ENCODE data around the gene NANOS3.

DNA sequence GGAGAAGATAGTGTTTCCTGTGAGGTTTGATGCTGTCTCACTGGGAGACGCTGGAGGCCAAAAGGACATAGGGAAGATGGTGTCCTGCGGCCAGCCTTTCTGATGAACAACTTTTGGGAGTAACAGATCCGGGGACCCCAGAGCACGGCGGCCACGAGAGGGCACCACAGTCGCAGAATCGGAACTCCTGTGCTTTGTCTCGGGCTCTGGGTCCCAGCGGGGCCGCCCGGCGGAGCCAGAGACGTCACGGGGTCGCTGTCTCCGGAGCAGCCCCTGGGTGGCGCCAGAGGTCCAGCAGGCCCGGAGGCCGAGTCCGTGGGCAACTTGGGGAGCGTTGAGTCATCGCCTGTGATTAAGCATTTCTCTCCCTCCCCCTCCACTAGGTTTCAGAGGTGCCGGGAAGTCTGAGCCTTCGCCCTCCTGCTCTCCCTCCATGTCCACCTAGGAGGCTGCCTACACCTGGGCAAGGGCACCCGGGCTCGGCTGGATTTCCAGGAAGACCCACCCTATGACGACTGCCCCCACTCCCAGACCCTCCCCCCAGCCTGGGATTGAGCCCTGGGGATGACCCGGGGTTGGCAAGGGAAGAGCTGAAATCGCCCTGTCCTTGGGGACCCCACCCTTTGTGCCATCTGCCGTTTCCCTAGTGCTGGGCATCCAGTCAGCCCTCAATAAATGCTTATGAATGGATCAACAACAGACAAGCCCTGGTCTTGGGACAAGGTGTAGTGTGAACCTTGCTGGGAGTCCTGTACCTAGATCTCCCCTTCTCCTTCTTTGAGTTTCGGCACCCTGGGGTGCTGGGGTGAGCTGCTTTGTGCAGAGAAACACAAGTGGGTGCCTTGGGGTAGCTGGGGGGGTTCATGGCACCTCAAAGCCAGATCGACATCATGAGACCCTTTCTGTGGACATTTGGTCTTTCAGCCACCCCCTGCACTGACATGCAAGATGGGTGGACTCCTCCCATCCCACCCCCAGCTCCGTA is 3.4 kb downstream of the NANOS3 start:
- TF ChIP-seq POLR2AphosphoS5 (IDR thresholded peaks at IDR 0.05; ENCODE audit: low read depth, low read length): no peak
- TF ChIP-seq, protein P1, sequence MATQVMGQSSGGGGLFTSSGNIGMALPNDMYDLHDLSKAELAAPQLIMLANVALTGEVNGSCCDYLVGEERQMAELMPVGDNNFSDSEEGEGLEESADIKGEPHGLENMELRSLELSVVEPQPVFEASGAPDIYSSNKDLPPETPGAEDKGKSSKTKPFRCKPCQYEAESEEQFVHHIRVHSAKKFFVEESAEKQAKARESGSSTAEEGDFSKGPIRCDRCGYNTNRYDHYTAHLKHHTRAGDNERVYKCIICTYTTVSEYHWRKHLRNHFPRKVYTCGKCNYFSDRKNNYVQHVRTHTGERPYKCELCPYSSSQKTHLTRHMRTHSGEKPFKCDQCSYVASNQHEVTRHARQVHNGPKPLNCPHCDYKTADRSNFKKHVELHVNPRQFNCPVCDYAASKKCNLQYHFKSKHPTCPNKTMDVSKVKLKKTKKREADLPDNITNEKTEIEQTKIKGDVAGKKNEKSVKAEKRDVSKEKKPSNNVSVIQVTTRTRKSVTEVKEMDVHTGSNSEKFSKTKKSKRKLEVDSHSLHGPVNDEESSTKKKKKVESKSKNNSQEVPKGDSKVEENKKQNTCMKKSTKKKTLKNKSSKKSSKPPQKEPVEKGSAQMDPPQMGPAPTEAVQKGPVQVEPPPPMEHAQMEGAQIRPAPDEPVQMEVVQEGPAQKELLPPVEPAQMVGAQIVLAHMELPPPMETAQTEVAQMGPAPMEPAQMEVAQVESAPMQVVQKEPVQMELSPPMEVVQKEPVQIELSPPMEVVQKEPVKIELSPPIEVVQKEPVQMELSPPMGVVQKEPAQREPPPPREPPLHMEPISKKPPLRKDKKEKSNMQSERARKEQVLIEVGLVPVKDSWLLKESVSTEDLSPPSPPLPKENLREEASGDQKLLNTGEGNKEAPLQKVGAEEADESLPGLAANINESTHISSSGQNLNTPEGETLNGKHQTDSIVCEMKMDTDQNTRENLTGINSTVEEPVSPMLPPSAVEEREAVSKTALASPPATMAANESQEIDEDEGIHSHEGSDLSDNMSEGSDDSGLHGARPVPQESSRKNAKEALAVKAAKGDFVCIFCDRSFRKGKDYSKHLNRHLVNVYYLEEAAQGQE (IDR thresholded peaks at IDR 0.05; ENCODE audit: insufficient read depth in 1 of 2, low read depth in 2 of 2, low read length in 2 of 2): no peak
